HG02571 (cell line): Measurements from ENCODE around the gene ZNF282.
"Not testable (repeated sequence)": the region's sequence is repeated elsewhere in the genome, so short reads cannot be mapped to it uniquely, and the experiment has no call there.

Source experiments
- ATAC-seq: cut with Tn5 transposase; IDR thresholded peaks from one replicate; pipeline ENCODE4 v1.9.1; 2021; ENCODE audit warnings: mild to moderate bottlenecking, moderate library complexity; ENCODE audit not compliant: unreplicated experiment

The ZNF282 gene

GRCh38 chr7:149223176-149223575, 27.8 kb downstream of the ZNF282 start:
- no peak for ATAC-seq

- ATAC-seq, result no peak
Observed at GRCh38 chr7:149223761-149224160, 28.4 kb downstream of the ZNF282 start.

GRCh38 chr7:149224352-149224751, 29.0 kb downstream of the ZNF282 start:
- ATAC-seq, result no peak

- no peak for ATAC-seq
Observed at GRCh38 chr7:149225106-149225505, 29.8 kb downstream of the ZNF282 start.

DNA sequence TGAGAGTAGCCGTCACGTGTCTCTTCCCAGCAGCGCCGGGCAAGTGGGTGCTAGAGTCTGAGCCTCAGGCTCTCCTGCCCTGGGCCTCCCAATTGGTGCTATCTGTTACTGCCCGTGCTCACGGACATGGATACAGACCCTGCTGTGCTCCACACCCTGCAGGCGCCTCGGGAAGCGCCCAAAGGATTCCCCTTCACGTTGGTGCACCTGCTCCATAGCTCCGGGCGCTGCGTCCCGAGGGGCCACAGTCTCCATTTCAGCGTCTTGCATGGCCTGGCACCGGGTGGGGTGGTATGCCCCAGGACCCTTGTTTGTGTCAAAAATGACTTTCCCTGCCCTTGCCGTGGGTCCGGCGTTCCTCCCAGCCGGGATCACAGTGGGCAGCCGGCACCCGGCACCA, 30.3 kb downstream of the ZNF282 start:
- ATAC-seq, result no peak

DNA sequence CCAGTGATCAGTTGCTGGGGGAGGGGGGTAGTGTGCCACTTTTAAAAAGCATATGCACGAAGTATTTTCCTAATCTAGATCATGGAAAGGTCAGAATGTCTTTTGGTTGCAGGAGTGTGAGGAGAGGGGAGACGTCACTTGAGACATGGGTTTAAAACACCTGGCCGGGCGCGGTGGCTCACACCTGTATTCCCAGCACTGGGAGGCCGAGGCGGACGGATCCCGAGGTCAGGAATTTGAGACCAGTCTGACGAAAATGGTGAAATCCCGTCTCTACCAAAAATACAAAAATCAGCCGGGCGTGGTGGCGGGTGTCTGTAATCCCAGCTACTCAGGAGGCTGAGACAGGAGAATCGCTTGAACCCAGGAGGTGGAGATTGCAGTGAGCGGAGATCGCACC, 31.0 kb downstream of the ZNF282 start:
- ATAC-seq, result not testable (repeated sequence)

DNA sequence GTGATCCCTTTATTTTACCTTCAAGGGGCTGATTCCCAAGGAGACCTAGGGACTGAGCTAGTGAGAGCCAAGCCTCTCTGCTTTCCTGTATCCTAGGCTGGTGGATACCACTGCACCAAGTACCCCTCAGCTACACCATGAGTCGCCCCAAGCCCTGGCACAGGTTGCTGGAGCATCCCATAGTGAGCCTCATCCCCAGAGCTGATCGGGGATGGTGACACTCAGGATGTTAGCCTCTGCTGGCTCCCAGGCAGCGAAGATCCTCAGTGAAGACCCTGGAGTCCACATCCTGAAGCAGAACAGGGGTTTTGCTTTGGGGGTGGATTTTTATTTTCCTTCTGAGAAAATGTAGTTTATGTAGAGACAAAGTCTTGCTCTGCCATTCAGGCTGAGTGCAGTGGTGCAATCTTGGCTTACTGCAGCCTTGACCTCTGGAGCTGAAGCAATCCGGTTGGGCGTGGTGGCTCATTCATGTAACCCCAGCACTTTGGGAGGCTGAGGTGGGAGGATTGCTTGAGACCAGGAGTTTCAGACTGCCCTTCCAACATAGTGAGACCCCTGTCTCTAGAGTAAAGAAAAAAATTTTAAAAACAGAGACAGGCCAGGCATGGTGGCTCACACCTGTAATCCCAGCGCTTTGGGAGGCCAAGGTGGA, 31.6 kb downstream of the ZNF282 start:
- no peak for ATAC-seq

- no peak for ATAC-seq
Observed at GRCh38 chr7:149228831-149229471, 33.6 kb downstream of the ZNF282 start.

DNA sequence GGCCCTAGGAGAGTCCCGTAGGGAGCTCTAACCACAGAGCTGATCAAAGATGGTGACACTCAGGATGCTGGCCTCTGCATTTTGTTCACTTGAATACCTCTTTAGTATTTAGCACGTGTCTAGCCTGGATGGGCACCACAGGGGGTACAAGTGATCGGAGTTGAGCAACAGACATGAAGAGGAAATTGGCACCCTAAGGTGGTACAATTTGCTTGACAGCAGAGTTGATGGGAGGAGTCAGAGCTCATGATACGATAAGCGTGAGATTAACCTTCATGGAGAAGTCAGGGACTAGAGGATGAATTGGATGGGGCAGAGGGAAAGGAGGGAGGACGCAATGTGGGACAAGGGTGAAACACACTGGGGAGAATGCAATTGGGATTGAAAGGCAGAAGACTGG, 34.2 kb downstream of the ZNF282 start:
- ATAC-seq, result no peak

DNA sequence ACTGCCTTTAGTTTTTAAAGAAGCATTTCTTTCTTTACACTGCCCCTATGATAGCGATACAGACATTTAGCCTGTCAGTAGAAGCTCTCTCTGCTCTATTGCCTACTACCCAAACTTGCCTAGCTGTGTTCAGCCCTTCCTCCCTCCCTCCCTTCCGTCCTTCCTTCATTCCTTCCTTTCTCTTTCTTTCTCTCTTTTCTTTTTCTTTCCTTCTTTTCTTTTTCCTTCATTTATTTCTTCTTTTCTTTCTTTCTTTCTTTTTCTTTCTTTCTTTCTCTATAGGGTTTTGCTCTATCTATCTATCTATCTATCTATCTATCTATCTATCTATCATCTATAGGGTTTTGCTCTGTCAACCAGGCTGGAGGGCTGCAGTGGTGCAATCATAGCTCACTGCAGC, 37.0 kb downstream of the ZNF282 start:
- ATAC-seq, result no peak

- not testable (repeated sequence) for ATAC-seq
Observed at GRCh38 chr7:149233655-149234204, 38.4 kb downstream of the ZNF282 start.

GRCh38 chr7:149237502-149237901, 42.2 kb downstream of the ZNF282 start:
- no peak for ATAC-seq

DNA sequence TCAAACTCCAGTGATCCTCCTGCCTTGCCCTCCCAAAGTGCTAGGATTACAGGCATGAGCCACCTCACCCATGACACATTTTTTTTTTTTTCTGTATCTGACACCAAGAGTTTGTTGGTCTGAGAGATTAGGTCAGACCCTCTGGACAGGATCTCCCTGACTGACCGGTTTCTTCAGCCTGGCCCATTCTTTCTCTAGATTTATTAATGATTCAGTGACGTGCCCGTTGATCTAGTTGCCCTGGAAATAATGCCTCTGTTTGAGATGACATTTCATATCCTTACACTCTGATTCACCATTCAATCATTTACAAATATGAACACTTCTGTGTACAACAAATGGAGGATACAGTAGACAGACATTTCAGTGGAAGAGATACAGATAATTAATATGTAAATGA, 42.7 kb downstream of the ZNF282 start:
- ATAC-seq, result no peak

GRCh38 chr7:149239345-149240143, 44.2 kb downstream of the ZNF282 start, which contains the start of gene ZNF212:
Gene ZNF212 (plus strand): TSS chr7:149239651. CDS start chr7:149239779, 128 bp downstream.
- peak; percentile 100 for ATAC-seq

DNA sequence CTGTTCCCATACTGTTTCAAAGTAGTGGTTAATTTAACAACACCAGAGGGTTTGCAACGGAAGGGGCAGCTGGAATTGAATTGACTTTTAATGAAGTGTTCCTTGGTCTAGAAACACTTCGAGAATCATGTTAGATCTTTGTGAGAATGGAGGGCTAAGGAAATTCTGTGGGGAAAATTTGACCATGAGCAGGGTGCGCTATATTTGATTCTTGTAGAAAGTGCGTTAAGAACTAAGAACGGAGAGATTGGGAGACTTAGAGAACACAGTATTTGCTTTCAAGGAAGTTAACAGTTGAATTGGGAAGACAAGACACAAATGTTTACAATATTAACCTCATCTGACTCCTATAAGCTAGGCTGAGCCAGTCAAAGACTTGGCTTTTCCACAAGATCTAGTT, 45.3 kb downstream of the ZNF282 start:
- ATAC-seq, result no peak

GRCh38 chr7:149241696-149242095, 46.4 kb downstream of the ZNF282 start:
- ATAC-seq, result no peak

- ATAC-seq, result no peak
Observed at GRCh38 chr7:149245244-149245643, 49.9 kb downstream of the ZNF282 start.

DNA sequence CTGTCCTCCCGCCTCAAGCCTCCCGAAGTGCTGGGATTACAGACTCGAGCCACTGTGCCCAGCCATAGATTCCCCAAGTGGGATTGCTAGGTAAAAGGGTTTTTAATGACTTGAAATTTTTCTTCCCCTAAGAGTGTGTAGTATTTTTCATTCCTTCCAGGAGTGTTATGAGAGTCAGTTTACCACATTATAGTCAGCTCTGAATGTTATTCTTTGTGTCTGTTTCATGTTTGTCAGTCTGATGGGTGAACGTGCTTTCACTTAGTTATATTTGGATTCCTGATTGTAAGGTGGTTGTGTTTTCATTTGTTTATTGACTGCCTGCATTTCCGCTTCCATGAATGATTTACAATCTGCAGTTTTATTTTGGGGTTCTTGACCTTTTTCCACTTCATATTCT, 50.4 kb downstream of the ZNF282 start:
- ATAC-seq, result no peak

GRCh38 chr7:149248777-149249176, 53.4 kb downstream of the ZNF282 start:
- no peak for ATAC-seq

GRCh38 chr7:149250151-149250550, 54.8 kb downstream of the ZNF282 start:
- not testable (repeated sequence) for ATAC-seq

GRCh38 chr7:149251518-149251917, 56.2 kb downstream of the ZNF282 start:
- ATAC-seq, result not testable (repeated sequence)

GRCh38 chr7:149252378-149252777, 57.0 kb downstream of the ZNF282 start:
- no peak for ATAC-seq
